SK-N-MC (cell line): Measurements from ENCODE around the gene ABLIM2.

Experiments used
- DNase-seq: peaks from one replicate; pipeline ENCODE4 v3.0.0-alpha.2; 2011; ENCODE audit warnings: low read depth, low spot score
- H3K27ac ChIP-seq: fragments of 200-600 bp; sonication (generic); 2 replicates; pipeline ENCODE4 v1.5.1; 2016; ENCODE audit warnings: mixed run types
- H3K36me3 ChIP-seq: fragments of 200-600 bp; sonication (generic); 2 replicates; pipeline ENCODE4 v1.6.1; 2017; ENCODE audit warnings: antibody characterized with exemption, low read length, mixed read lengths; ENCODE audit not compliant: insufficient read depth
- H3K4me3 ChIP-seq: fragments of 200-600 bp; sonication (generic); 2 replicates; pipeline ENCODE4 v1.5.1; 2016
- H3K9ac ChIP-seq: fragments of 200-600 bp; sonication (generic); 2 replicates; pipeline ENCODE4 v1.8.0; 2017; ENCODE audit warnings: mixed run types, mixed read lengths; ENCODE audit not compliant: insufficient read length
- H3K9me3 ChIP-seq: fragments of 200-600 bp; sonication (generic); 2 replicates; pipeline ENCODE4 v1.6.1; 2017; ENCODE audit warnings: low read depth, mild to moderate bottlenecking, antibody characterized with exemption, low read length, moderate library complexity, mixed read lengths
- EZH2 ChIP-seq: fragments of 200-600 bp; sonication (generic); IDR thresholded peaks from one replicate; pipeline ENCODE4 v1.6.1; 2017; ENCODE audit warnings: antibody characterized with exemption
- FOXP2 ChIP-seq: optimal IDR thresholded peaks from 2 replicates; pipeline ENCODE3; 2011; ENCODE audit warnings: mild to moderate bottlenecking, moderate library complexity; ENCODE audit not compliant: insufficient read depth; ENCODE audit errors: extremely low read length, control extremely low read depth
- POLR2AphosphoS5 ChIP-seq: IDR thresholded peaks from 2 replicates; pipeline ENCODE4 v1.6.1; 2012; ENCODE audit warnings: mild to moderate bottlenecking, low read depth, low read length, borderline replicate concordance

The ABLIM2 gene

DNA sequence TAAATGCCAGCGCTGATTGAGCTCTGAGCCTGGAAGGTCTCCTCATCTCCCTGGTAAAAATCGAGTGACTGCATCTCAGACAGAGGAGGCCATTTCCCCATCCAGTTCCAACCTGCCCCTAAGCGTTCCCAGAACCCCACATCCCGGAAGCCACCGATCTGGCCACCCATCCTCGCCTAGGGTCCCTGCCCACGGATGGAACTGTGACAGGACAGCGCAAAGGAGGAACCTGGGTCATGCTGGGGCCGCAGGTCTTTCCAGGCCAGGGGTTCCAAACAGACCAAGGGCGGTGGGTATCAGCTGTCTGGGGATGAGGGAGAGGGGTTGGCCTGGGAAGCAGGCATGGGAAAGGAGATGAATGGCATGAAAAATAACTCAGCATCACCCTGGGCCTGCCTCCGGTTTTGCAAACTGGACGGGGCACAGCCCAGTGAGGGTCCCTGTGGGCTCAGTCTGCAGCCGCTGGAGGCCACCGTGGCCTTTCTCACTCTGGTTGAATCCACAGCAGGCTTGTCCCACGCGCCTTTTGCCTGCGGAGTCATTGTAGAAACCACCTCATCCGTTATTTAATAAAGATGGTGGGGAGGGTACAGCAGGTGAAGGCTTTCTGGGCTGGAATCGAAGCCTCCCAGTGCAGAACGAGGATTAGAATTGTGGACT lies 49.1 kb downstream of the ABLIM2 start:
- Histone ChIP-seq H3K4me3 (no peak overlapping the region), H3K9me3 (no peaks in the 10 kb centered on the region), H3K27ac (no peak overlapping the region), H3K36me3 (no peaks in the 10 kb centered on the region), H3K9ac (no peak overlapping the region)
- DNase-seq = no peak
- TF ChIP-seq FOXP2 (no peak), EZH2 (no peak), POLR2AphosphoS5 (no peak)

DNA sequence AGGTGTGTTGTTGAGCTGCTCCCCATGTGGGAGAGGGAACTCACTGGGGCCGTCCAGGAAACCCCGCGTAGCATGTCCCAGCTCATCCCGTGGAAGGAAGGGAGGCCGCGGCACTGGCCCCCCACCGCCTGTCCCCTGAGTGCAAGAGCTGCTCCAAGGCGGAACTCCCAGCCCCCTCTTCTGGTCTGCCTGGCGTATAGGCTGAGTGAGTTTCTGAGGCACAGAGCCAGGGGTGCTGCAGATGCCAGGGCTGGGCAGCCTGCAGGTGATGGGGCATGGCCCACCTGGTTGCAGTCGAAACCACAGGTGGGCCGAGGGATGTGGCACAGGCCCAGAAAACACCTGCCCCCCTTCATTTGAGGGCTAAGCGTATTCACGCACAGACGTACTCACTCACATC lies 49.6 kb downstream of the ABLIM2 start:
- Histone ChIP-seq H3K9me3 (no peaks in the 10 kb centered on the region), H3K27ac (no peak overlapping the region), H3K9ac (no peak overlapping the region), H3K36me3 (no peaks in the 10 kb centered on the region), H3K4me3 (no peak overlapping the region)
- no peak for DNase-seq
- no peak for TF ChIP-seq POLR2AphosphoS5
- TF ChIP-seq FOXP2 = no peak
- no peak for TF ChIP-seq EZH2

DNA sequence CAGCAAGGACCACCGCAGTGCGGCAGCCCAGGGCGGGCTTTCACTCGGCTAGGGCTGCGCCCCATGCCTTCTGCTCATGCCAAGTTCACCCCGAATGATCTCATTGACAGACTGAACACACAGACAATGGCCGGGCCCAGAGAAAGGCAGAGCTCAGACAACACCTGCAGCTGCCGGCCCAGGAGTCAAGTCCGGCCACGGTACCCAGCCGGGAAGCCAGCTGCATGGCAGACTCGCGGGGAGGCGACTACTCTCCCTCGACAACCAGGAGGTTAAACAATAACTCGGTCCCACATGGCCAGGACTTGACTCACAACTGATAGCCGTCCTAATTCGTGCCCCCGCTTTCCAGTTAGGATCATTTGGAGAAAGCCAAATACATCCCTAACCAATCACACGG lies 50.4 kb downstream of the ABLIM2 start:
- H3K27ac ChIP-seq = no peak overlapping the region
- TF ChIP-seq POLR2AphosphoS5 (no peak), FOXP2 (no peak), EZH2 (no peak)
- H3K9ac ChIP-seq = no peak overlapping the region
- no peak overlapping the region for H3K4me3 ChIP-seq
- no peak for DNase-seq
- no peaks in the 10 kb centered on the region for H3K9me3 ChIP-seq
- H3K36me3 ChIP-seq = no peaks in the 10 kb centered on the region

DNA sequence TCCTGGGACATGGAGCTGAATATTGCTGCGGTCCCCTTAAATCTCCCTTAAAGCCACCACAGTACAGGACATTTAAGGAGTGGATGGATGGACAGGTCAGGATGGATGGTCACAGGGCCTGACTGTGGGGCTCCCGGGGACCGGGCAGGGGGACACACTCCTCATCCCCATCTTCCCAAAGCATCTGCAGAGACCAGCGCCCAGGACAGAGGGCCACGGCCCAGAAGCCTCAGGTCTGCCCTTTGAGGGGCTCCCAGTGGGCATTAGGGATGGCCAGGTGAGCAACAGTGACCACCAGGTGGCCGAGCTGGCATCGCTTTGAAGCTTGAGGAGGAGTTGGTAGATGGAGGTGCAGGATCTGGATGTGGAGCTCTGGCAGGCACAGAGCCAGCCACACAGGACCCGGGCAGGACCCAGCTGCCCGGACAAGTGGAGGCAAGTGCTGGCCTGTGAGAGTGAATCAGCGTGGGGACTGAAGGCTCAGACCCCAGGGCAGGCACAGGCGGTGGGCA lies 51.4 kb downstream of the ABLIM2 start:
- no peaks in the 10 kb centered on the region for H3K36me3 ChIP-seq
- no peak overlapping the region for H3K4me3 ChIP-seq
- no peak for DNase-seq
- H3K9me3 ChIP-seq = no peaks in the 10 kb centered on the region
- TF ChIP-seq POLR2AphosphoS5 = no peak
- TF ChIP-seq FOXP2 = no peak
- TF ChIP-seq EZH2 = no peak
- no peak overlapping the region for H3K27ac ChIP-seq
- no peak overlapping the region for H3K9ac ChIP-seq

DNA sequence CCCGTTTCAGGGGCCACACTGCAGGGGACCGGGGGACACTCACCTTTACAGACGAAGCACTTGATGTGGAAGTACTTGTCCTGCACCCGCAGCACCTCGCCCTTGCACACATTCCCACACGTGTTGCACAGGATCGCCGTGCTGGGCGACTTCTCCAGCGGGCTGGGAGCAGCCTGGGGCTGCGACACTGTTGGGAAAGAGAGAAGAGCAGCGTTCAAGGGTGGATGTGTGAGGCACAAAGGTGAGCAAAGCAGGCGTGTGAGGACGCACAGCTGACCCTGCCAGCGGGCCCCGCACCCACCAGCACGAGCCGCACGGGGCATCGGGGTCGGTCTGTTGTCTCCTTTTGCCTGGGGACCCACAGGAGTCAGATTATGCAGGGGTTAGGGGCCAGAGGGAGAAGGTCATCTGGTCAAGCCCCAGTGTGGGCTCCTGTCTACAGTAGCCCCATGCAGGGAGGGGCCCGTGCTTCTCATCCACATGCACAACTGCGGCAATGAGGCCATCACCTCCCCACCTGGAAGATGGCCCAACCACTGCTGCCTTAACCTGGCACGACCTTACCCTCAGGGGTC lies 52.1 kb downstream of the ABLIM2 start:
- no peak overlapping the region for H3K4me3 ChIP-seq
- H3K9ac ChIP-seq = no peak overlapping the region
- TF ChIP-seq EZH2 = no peak
- TF ChIP-seq POLR2AphosphoS5 = no peak
- TF ChIP-seq FOXP2 = no peak
- no peak overlapping the region for H3K27ac ChIP-seq
- H3K9me3 ChIP-seq = no peaks in the 10 kb centered on the region
- DNase-seq = no peak
- no peaks in the 10 kb centered on the region for H3K36me3 ChIP-seq

DNA sequence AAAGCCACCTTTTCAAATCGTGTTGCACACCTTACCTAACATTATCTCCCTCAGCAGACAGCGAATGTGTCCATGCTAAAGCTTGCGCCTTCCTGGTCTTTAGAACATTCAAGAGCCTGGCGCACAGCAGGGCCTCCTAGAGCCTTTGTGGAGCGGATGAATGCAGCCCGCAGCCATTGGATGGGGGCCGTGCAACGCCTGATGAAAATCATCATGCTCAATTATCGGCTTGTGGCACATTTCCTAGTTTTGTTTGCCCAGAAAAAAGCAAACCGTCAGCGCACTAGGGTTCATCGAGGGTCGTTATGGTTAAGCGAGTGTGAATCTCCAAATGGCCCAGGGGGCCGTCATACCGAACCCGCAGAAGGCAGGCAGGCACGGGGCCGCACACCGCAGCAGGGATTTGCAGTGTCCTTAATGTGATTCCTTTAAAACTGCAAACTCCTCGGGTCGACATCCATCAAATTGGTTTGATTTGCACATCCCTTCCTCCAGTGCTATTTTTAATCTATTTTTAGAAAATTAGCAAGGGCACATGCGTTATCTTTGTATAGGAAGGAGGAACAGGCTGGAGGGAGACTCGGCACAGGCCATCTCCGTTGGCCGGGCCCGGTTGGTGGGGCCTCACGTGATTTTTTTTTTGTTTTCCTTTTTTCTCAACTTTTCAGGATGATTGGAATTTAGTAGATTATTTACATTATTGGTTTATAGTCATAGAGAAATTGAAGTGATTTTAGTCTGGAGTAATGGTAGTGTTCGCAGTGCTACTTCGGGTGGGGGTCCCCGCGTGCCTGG lies 53.1 kb downstream of the ABLIM2 start:
- no peaks in the 10 kb centered on the region for H3K9me3 ChIP-seq
- H3K4me3 ChIP-seq = no peak overlapping the region
- no peak for DNase-seq
- no peak overlapping the region for H3K9ac ChIP-seq
- H3K27ac ChIP-seq = no peak overlapping the region
- no peak for TF ChIP-seq POLR2AphosphoS5
- no peak for TF ChIP-seq EZH2
- no peak for TF ChIP-seq FOXP2
- H3K36me3 ChIP-seq = no peaks in the 10 kb centered on the region

DNA sequence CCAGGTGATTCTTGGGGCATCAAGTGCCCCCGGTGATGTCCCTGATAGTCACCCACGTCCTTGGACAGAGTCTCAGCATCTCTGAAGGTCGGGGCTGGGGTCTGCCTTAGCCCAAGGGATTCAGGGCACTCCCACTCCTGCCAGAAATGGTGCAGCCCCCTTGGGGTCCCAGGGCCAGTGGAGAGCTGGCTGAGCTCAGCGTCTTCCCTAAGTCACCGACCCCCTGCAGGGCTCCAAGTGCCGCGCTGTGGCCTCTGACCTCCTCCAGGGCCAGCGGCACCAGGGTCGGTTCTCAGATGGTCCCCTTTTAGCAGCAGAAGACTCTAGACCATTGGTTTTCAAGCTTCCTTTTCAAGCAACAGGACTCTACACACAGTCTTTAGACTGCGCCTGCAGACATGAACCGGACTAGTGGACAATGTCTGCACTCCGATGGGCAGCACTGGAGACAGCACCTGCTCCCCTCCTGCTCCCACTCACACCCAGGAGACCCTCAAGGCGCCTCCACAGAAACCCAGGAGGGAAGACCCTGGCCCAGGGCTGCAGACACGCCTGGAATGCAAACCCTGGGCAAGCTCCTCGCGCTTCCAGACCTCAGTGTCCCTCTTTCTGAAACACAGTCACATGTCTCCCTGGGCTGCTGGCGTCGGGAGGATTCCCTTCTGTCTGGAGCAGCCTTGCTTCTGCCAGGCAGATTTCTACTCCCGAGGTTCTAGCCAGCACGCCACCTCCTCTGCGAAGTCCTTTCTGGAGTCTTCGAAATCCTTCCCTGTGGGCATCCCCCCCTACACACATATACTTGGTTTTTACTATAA lies 53.9 kb downstream of the ABLIM2 start:
- H3K9me3 ChIP-seq = no peaks in the 10 kb centered on the region
- H3K27ac ChIP-seq = no peak overlapping the region
- TF ChIP-seq POLR2AphosphoS5 (no peak), EZH2 (no peak), FOXP2 (no peak)
- no peak overlapping the region for H3K4me3 ChIP-seq
- no peak overlapping the region for H3K9ac ChIP-seq
- DNase-seq = no peak
- H3K36me3 ChIP-seq = no peaks in the 10 kb centered on the region
